DND-41 (cell line): ENCODE measurements around the gene PTPRN2.

Experiments
- ATAC-seq: fragments of 200-7000 bp; cut with Tn5 transposase; 3 replicates; pipeline ENCODE4 v1.9.1; 2021; ENCODE audit warnings: low read depth; ENCODE audit not compliant: insufficient read depth
- DNase-seq: peaks from one replicate; pipeline ENCODE4 v3.0.0-alpha.2; 2020
- H2AFZ ChIP-seq: 2 replicates; pipeline ENCODE4 v1.6.0; 2012; ENCODE audit warnings: low read depth, low read length
- H3K27ac ChIP-seq: 2 replicates; pipeline ENCODE4 v1.5.1; 2012; ENCODE audit warnings: low read length, inconsistent platforms
- H3K27me3 ChIP-seq: fragments of 200-600 bp; sonication (generic); 2 replicates; pipeline ENCODE4 v1.6.0; 2012; ENCODE audit warnings: low read length, mild to moderate bottlenecking, inconsistent platforms; ENCODE audit not compliant: insufficient read depth, poor library complexity
- H3K36me3 ChIP-seq: 2 replicates; pipeline ENCODE4 v1.5.1; 2012; ENCODE audit warnings: low read length, inconsistent platforms; ENCODE audit not compliant: insufficient read depth
- H3K4me1 ChIP-seq: 2 replicates; pipeline ENCODE4 v1.5.1; 2012; ENCODE audit warnings: mild to moderate bottlenecking, low read length; ENCODE audit not compliant: insufficient read depth
- H3K4me2 ChIP-seq: 2 replicates; pipeline ENCODE4 v1.6.0; 2012; ENCODE audit warnings: mild to moderate bottlenecking, moderate library complexity, low read length, inconsistent platforms; ENCODE audit not compliant: insufficient read depth
- H3K4me3 ChIP-seq, 2 experiments: fragments of 200-600 bp in 1 of 2; shearing (Covaris generic) in 1 of 2; 2 replicates each; pipeline ENCODE4 v1.5.1; 2012 to 2016; ENCODE audit warnings: inconsistent platforms in 2 of 2, low read length in 2 of 2, mild to moderate bottlenecking in 2 of 2, low read depth in 1 of 2, moderate library complexity in 1 of 2
- H3K79me2 ChIP-seq: 2 replicates; pipeline ENCODE4 v1.6.0; 2012; ENCODE audit warnings: low read length, inconsistent platforms; ENCODE audit not compliant: insufficient read depth
- H3K9ac ChIP-seq: 2 replicates; pipeline ENCODE4 v1.6.0; 2012; ENCODE audit warnings: low read depth, mild to moderate bottlenecking, inconsistent platforms, low read length, moderate library complexity
- H3K9me3 ChIP-seq: 2 replicates; pipeline ENCODE4 v1.5.1; 2012; ENCODE audit warnings: low read length, moderate library complexity, mild to moderate bottlenecking, inconsistent platforms; ENCODE audit not compliant: insufficient read depth, severe bottlenecking
- H4K20me1 ChIP-seq: 2 replicates; pipeline ENCODE4 v1.6.0; 2012; ENCODE audit warnings: low read length; ENCODE audit not compliant: insufficient read depth
- CTCF ChIP-seq: IDR thresholded peaks from 2 replicates; pipeline ENCODE4 v1.5.1; 2012; ENCODE audit warnings: borderline replicate concordance, low read length, moderate library complexity, mild to moderate bottlenecking; ENCODE audit not compliant: poor library complexity, severe bottlenecking; ENCODE audit errors: extremely low read depth
- EZH2 ChIP-seq: IDR thresholded peaks from 3 replicates; pipeline ENCODE4 v1.6.1; 2012; ENCODE audit warnings: borderline replicate concordance, low read depth, mild to moderate bottlenecking, moderate library complexity, low read length, inconsistent platforms; ENCODE audit not compliant: severe bottlenecking

PTPRN2 gene

GRCh38 chr7:158033196-158033595, 554.4 kb downstream of the PTPRN2 start:
- peaks cover 6% of the 10 kb centered on the region for H3K9me3 ChIP-seq
- H4K20me1 ChIP-seq: no peaks in the 10 kb centered on the region
- no peaks in the 10 kb centered on the region for H3K36me3 ChIP-seq
- ATAC-seq: no peak
- no peaks in the 10 kb centered on the region for H3K4me1 ChIP-seq
- no peak overlapping the region for H3K4me2 ChIP-seq
- DNase-seq: no peak
- H3K27ac ChIP-seq: no peak overlapping the region
- H3K27me3 ChIP-seq: no peaks in the 10 kb centered on the region
- no peak overlapping the region for H3K9ac ChIP-seq
- TF ChIP-seq CTCF (no peak), EZH2 (no peak)
- H3K79me2 ChIP-seq: no peaks in the 10 kb centered on the region
- H3K4me3 ChIP-seq: no peak overlapping the region
- no peak overlapping the region for H2AFZ ChIP-seq

GRCh38 chr7:158032561-158033115, 555.0 kb downstream of the PTPRN2 start:
- no peak overlapping the region for H3K27ac ChIP-seq
- no peak overlapping the region for H2AFZ ChIP-seq
- TF ChIP-seq EZH2 (no peak), CTCF (no peak)
- no peaks in the 10 kb centered on the region for H3K4me1 ChIP-seq
- H3K9me3 ChIP-seq: peaks cover 6% of the 10 kb centered on the region
- DNase-seq (no peak), ATAC-seq (no peak)
- no peaks in the 10 kb centered on the region for H3K27me3 ChIP-seq
- no peak overlapping the region for H3K9ac ChIP-seq
- H3K79me2 ChIP-seq: no peaks in the 10 kb centered on the region
- no peaks in the 10 kb centered on the region for H3K36me3 ChIP-seq
- no peak overlapping the region for H3K4me3 ChIP-seq
- no peak overlapping the region for H3K4me2 ChIP-seq
- no peaks in the 10 kb centered on the region for H4K20me1 ChIP-seq

- Histone ChIP-seq H3K9me3 (peaks cover 6% of the 10 kb centered on the region), H3K4me2 (no peak overlapping the region), H3K79me2 (no peaks in the 10 kb centered on the region), H3K9ac (no peak overlapping the region), H3K27ac (no peak overlapping the region), H3K4me1 (no peaks in the 10 kb centered on the region), H4K20me1 (no peaks in the 10 kb centered on the region), H2AFZ (no peak overlapping the region), H3K4me3 (no peak overlapping the region), H3K27me3 (no peaks in the 10 kb centered on the region), H3K36me3 (no peaks in the 10 kb centered on the region)
- TF ChIP-seq EZH2 (no peak), CTCF (no peak)
- ATAC-seq (no peak), DNase-seq (no peak)
Measured at GRCh38 chr7:158031867-158032308, 555.7 kb downstream of the PTPRN2 start.
